HepG2 (cell line): ENCODE data around the gene RABEPK. TPM values are rescaled to one million over a fixed set of nuclear protein-coding genes. Genes with fewer than 3 reads are reported as not detected.

Source experiments
- ATAC-seq: fragments of 200-7000 bp; cut with Tn5 transposase; 3 replicates; pipeline ENCODE4 v1.9.1; 2020; ENCODE audit warnings: mild to moderate bottlenecking, moderate library complexity
- BruUV-seq: library from RNA; stranded (reverse); fragments of 400-500 nt; replicated peaks from 2 replicates; lab custom pipeline; 2021; lab: Mats Ljungman, UMichigan
- CTCF ChIA-PET: fragments of 300-600 bp; formaldehyde crosslinking; extraction: SDS; loops from one replicate; lab custom pipeline; 2021; ENCODE audit warnings: low total read pairs, inconsistent platforms, low intra/inter-chr PET ratio; lab: Yijun Ruan, JAX
- POLR2A ChIA-PET: fragments of 350-600 bp; sonication (Branson Sonifier 250); formaldehyde crosslinking; loops from one replicate; lab custom pipeline; 2020; ENCODE audit warnings: antibody characterized with exemption, inconsistent platforms; lab: Yijun Ruan, JAX
- DNase-seq: peaks from one replicate; pipeline ENCODE4 v3.0.0-alpha.2; 2015; ENCODE audit warnings: low spot score
- FAIRE-seq: peaks from 3 replicates; lab custom pipeline; 2011; peaks lifted over from hg19 to GRCh38; lab: Jason Lieb, UNC
- H2AFZ ChIP-seq: one replicate; pipeline ENCODE4 v1.6.1; 2011; ENCODE audit warnings: low read length, inconsistent platforms
- H3K27ac ChIP-seq: fragments of 300-600 bp; 3 replicates; pipeline ENCODE4 v1.8.0; 2011; ENCODE audit warnings: mixed run types, mild to moderate bottlenecking, mixed read lengths, low read length, inconsistent platforms; ENCODE audit not compliant: insufficient read depth; ENCODE audit errors: extremely low read length
- H3K27me3 ChIP-seq, 2 experiments: fragments of 200-600 bp in 1 of 2; 2 replicates in 1 of 2; 3 replicates in 1 of 2; pipeline versions ENCODE4 v1.6.0 to v1.8.0; 2011; ENCODE audit warnings: low read length in 2 of 2, mild to moderate bottlenecking in 2 of 2, moderate library complexity in 2 of 2, inconsistent platforms in 1 of 2; ENCODE audit not compliant: insufficient read depth in 2 of 2, control insufficient read depth in 1 of 2
- H3K36me3 ChIP-seq, 2 experiments: fragments of 200-600 bp in 1 of 2; replicated peaks in 1 of 2; 2 replicates in 1 of 2; 3 replicates in 1 of 2; pipeline versions ENCODE4 v1.5.1 to v1.8.0; 2011; ENCODE audit warnings: low read length in 2 of 2, inconsistent platforms in 1 of 2; ENCODE audit not compliant: insufficient read depth in 2 of 2, control insufficient read depth in 1 of 2
- H3K4me1 ChIP-seq: 2 replicates; pipeline ENCODE4 v1.5.1; 2012; ENCODE audit warnings: low read length, inconsistent platforms; ENCODE audit not compliant: insufficient read depth
- H3K4me2 ChIP-seq: 2 replicates; pipeline ENCODE4 v1.6.0; 2011; ENCODE audit warnings: low read depth, low read length, inconsistent platforms
- H3K4me3 ChIP-seq, 3 experiments: fragments of 200-600 bp in 1 of 3; sonication (generic), shearing (Covaris generic) in 1 of 3; replicated peaks in 1 of 3; 2 replicates each; pipeline ENCODE4 v1.5.1; 2011 to 2016; ENCODE audit warnings: low read length in 3 of 3, inconsistent platforms in 2 of 3, low read depth in 2 of 3, mild to moderate bottlenecking in 2 of 3, control low read depth in 1 of 3, mixed read lengths in 1 of 3; ENCODE audit not compliant: insufficient read depth in 1 of 3
- H3K79me2 ChIP-seq: one replicate; pipeline ENCODE4 v1.6.1; 2011; ENCODE audit warnings: low read length, inconsistent platforms; ENCODE audit not compliant: insufficient read depth
- H3K9ac ChIP-seq: 2 replicates; pipeline ENCODE4 v1.6.0; 2011; ENCODE audit warnings: mild to moderate bottlenecking, low read depth, low read length, inconsistent platforms; ENCODE audit not compliant: insufficient read depth
- H3K9me3 ChIP-seq: 2 replicates; pipeline ENCODE4 v1.5.1; 2012; ENCODE audit warnings: mild to moderate bottlenecking, low read length
- H4K20me1 ChIP-seq: 2 replicates; pipeline ENCODE4 v1.6.0; 2011; ENCODE audit warnings: inconsistent platforms, mild to moderate bottlenecking, low read length, moderate library complexity; ENCODE audit not compliant: insufficient read depth
- ATF4 ChIP-seq, 2 experiments: fragments of 450-650 bp in 1 of 2; sonication (generic) in 1 of 2; formaldehyde crosslinking; IDR thresholded peaks; 2 replicates each; pipeline versions ENCODE4 v1.5.0 to v1.8.0; 2020 to 2022; ENCODE audit warnings: mild to moderate bottlenecking in 1 of 2, missing genetic modification reagents in 1 of 2
- BHLHE40 ChIP-seq: IDR thresholded peaks from 2 replicates; pipeline ENCODE4 v1.6.1; 2011; ENCODE audit warnings: low read length, improper control_type of control experiment
- GATAD1 ChIP-seq: IDR thresholded peaks from 2 replicates; pipeline ENCODE4 v1.6.1; 2016; ENCODE audit warnings: missing genetic modification reagents, missing compliant biosample characterization
- HES4 ChIP-seq: sonication (generic); formaldehyde crosslinking; IDR thresholded peaks from 2 replicates; pipeline ENCODE4 v1.9.0; 2021; ENCODE audit warnings: mild to moderate bottlenecking, missing genetic modification reagents, borderline replicate concordance
- HMGA1 ChIP-seq: sonication (generic); formaldehyde crosslinking; conservative IDR thresholded peaks from 2 replicates; pipeline ENCODE4 v1.4.0; 2020; ENCODE audit warnings: missing genetic modification reagents
- IRF9 ChIP-seq: sonication (generic); formaldehyde crosslinking; IDR thresholded peaks from 2 replicates; pipeline ENCODE4 v1.8.0; 2022; ENCODE audit warnings: missing genetic modification reagents, mild to moderate bottlenecking, borderline replicate concordance
- JARID2 ChIP-seq: sonication (generic); formaldehyde crosslinking; IDR thresholded peaks from 2 replicates; pipeline ENCODE4 v1.8.1; 2023; ENCODE audit warnings: missing genetic modification reagents, inconsistent platforms; ENCODE audit not compliant: insufficient replicate concordance
- KDM6A ChIP-seq: IDR thresholded peaks from 2 replicates; pipeline ENCODE4 v1.6.1; 2016; ENCODE audit warnings: low read depth
- KLF12 ChIP-seq: sonication (generic); formaldehyde crosslinking; IDR thresholded peaks from 2 replicates; pipeline ENCODE4 v1.4.0; 2020; ENCODE audit warnings: missing genetic modification reagents, borderline replicate concordance
- KLF9 ChIP-seq: IDR thresholded peaks from 2 replicates; pipeline ENCODE4 v1.6.1; 2016; ENCODE audit warnings: low read depth
- MATR3 ChIP-seq: sonication (generic); formaldehyde crosslinking; IDR thresholded peaks from 2 replicates; pipeline ENCODE4 v1.4.0; 2020; ENCODE audit warnings: missing genetic modification reagents
- NONO ChIP-seq, 2 experiments: fragments of 450-650 bp in 1 of 2; sonication (generic) in 1 of 2; formaldehyde crosslinking in 1 of 2; IDR thresholded peaks in 1 of 2; conservative IDR thresholded peaks in 1 of 2; 2 replicates each; pipeline versions ENCODE4 v1.6.1 to v1.8.0; 2017 to 2022; ENCODE audit warnings: mild to moderate bottlenecking in 1 of 2, missing genetic modification reagents in 1 of 2, moderate library complexity in 1 of 2
- ZNF12 ChIP-seq: sonication (generic); formaldehyde crosslinking; IDR thresholded peaks from 2 replicates; pipeline ENCODE4 v1.5.0; 2020; ENCODE audit warnings: missing genetic modification reagents
- ZNF143 ChIP-seq: sonication (generic); formaldehyde crosslinking; IDR thresholded peaks from 2 replicates; pipeline ENCODE4 v1.4.0; 2020; ENCODE audit warnings: missing genetic modification reagents
- ZNF572 ChIP-seq: sonication (generic); formaldehyde crosslinking; IDR thresholded peaks from 2 replicates; pipeline ENCODE4 v1.5.1; 2020; ENCODE audit warnings: mild to moderate bottlenecking, missing genetic modification reagents
- ZNF614 ChIP-seq: IDR thresholded peaks from 2 replicates; pipeline ENCODE4 v1.6.1; 2018; ENCODE audit warnings: missing biosample characterization, missing genetic modification reagents, inconsistent platforms, borderline replicate concordance
- ZNF781 ChIP-seq: sonication (generic); formaldehyde crosslinking; IDR thresholded peaks from 2 replicates; pipeline ENCODE4 v1.5.1; 2020; ENCODE audit warnings: borderline replicate concordance, mild to moderate bottlenecking, missing genetic modification reagents; ENCODE audit errors: not compliant biosample characterization
- ZNF792 ChIP-seq: IDR thresholded peaks from 2 replicates; pipeline ENCODE4 v1.6.1; 2016
- WGBS: methylation state at CpG from one replicate; pipeline ENCODE4 v1.1.6; 2017; ENCODE audit warnings: low lambda C conversion rate; 5-methylcytosine and 5-hydroxymethylcytosine counted together
- in situ Hi-C: cut with HindIII; loops from 2 replicates; pipeline ENCODE4 v1.10.0; 2017; ENCODE audit warnings: low pct_unique_long_range_greater_than_20kb; ENCODE audit not compliant: extremely low pct_ligation_motif_present
- intact Hi-C: fragments of 100-400 bp; cut with micrococcal nuclease; formaldehyde crosslinking; loops from one replicate; pipeline ENCODE4 v1.10.0; 2022; ENCODE audit not compliant: unreplicated experiment
- polyA plus RNA-seq, 8 experiments: library from polyadenylated mRNA; depleted of rRNA in 3 of 8; stranded (reverse) in 7 of 8; unstranded in 1 of 8; fragments of >200 nt; fragmentation: Illumina TruSeq in 4 of 8; extraction: Trizol in 4 of 8; gene quantifications; 2 replicates each; pipeline versions ENCODE4 v1.2.1 to v1.2.3, GENCODE V29; 2011 to 2016; ENCODE audit warnings: low read depth in 4 of 8, missing spikeins in 1 of 8, mixed read lengths in 1 of 8; ENCODE audit not compliant: insufficient read depth in 1 of 8
- total RNA-seq, 5 experiments: library from RNA; depleted of rRNA; stranded (reverse); fragments of >200 nt; fragmentation: Illumina TruSeq; extraction: Trizol; gene quantifications; 2 replicates each; pipeline ENCODE4 v1.2.3, GENCODE V29; 2016; ENCODE audit warnings: low read depth in 1 of 5

RABEPK gene
- total and polyA plus RNA-seq, 2 of the 13 experiments (the other 11 are each of a cell fraction or from before 2014, with no cell fraction given), result 75.5 to 90.0 TPM

- DNase-seq, result no peak
- ATAC-seq, result no peak
- Histone ChIP-seq H3K79me2 (peaks cover 75% of the 10 kb centered on the region), H3K36me3 (peaks cover 0 to 8% of the 10 kb centered on the region in 2 experiments; a peak in 2 of 5 replicates), H3K9me3 (no peaks in the 10 kb centered on the region), H3K27me3 (no peaks in the 10 kb centered on the region), H2AFZ (no peak overlapping the region), H3K4me2 (no peak overlapping the region), H3K9ac (no peak overlapping the region), H3K4me3 (no peak overlapping the region), H4K20me1 (no peaks in the 10 kb centered on the region), H3K4me1 (peaks cover 65% of the 10 kb centered on the region), H3K27ac (peak overlapping the region; percentile 47)
- BruUV-seq, result no TSS peak
- TF ChIP-seq ZNF781 (CRISPR knock-in tag), result no peak
- no peak for TF ChIP-seq IRF9 (CRISPR knock-in tag)
- intact Hi-C loops (no loop called here), in situ Hi-C loops (no loop called here)
- POLR2A ChIA-PET, result no interaction called here
- WGBS, result 94% methylated on average over 5 of the region's 5 CpGs
- FAIRE-seq, result no peak
- CTCF ChIA-PET, result no interaction called here
These were observed 70.7 kb downstream of the RABEPK start for GRCh38 chr9:125271081-125271480.

- peak overlapping the region; percentile 49 for H3K4me2 ChIP-seq
- TF ChIP-seq KDM6A, result peak; percentile 88
- TF ChIP-seq ZNF614 (CRISPR knock-in tag), result 0 out of 2 replicates have a peak, but pooled peaks have one; percentile 30
- 0 out of 2 replicates have a peak, but pooled peaks have one; percentile 33 for TF ChIP-seq KLF9 (CRISPR knock-in tag)
- TF ChIP-seq ZNF143 (CRISPR knock-in tag), result no peak
- peak in 1 of 2 experiments; percentile 81; a peak in 2 of 4 replicates for TF ChIP-seq ATF4 (CRISPR knock-in tag; IDR thresholded peaks at IDR 0.05)
- no peak for TF ChIP-seq NONO (IDR thresholded peaks at IDR 0.05)
- TF ChIP-seq NONO (CRISPR knock-in tag; conservative IDR thresholded peaks at IDR 0.05), result peak; percentile 28; the same call in 1 of the 2 replicates
- no peak for TF ChIP-seq JARID2 (CRISPR knock-in tag)
- TF ChIP-seq GATAD1 (CRISPR knock-in tag), result no peak
- no peak for TF ChIP-seq ZNF12
- no peak for TF ChIP-seq HMGA1 (CRISPR knock-in tag)
- TF ChIP-seq KLF12 (CRISPR knock-in tag), result no peak
- TF ChIP-seq MATR3 (CRISPR knock-in tag), result no peak
- TF ChIP-seq ZNF572 (CRISPR knock-in tag), result no peak
- TF ChIP-seq ZNF792, result 0 out of 2 replicates have a peak, but pooled peaks have one; percentile 26
- TF ChIP-seq BHLHE40, result no peak
- no peak for TF ChIP-seq HES4
These were observed 72.4 kb downstream of the RABEPK start for GRCh38 chr9:125272697-125273096.

More at GRCh38 chr9:125272697-125273096, 72.4 kb downstream of the RABEPK start:
- ATAC-seq (peak; percentile 89), FAIRE-seq (peak; percentile 88), DNase-seq (peak; percentile 90)
- under 1% methylated on average over 3 of the region's 3 CpGs for WGBS
- no peaks in the 10 kb centered on the region; the same call in 1 of the 2 replicates for H4K20me1 ChIP-seq
- H3K79me2 ChIP-seq, result peaks cover 76% of the 10 kb centered on the region
- H3K27ac ChIP-seq, result peak overlapping the region; percentile 81
- intact Hi-C loops, result loop anchor here (1.0 kb wide), 1 partner anchor 25 kb away; no protein-coding TSS in a partner anchor
- H3K36me3 ChIP-seq, result no peaks in the 10 kb centered on the region; a peak in 1 of 5 replicates
- no peaks in the 10 kb centered on the region for H3K27me3 ChIP-seq
- H2AFZ ChIP-seq, result no peak overlapping the region
- no peaks in the 10 kb centered on the region for H3K9me3 ChIP-seq
- in situ Hi-C loops, result no loop called here
- peak overlapping the region in 2 of 3 experiments; percentile 11 to 40; a peak in 2 of 6 replicates for H3K4me3 ChIP-seq
- ChIA-PET CTCF (no interaction called here), POLR2A (interaction anchor here (0.6 to 1.6 kb wide), 5 partner anchors 11 to 73 kb away, joined by 3 to 25 read pairs (median 6); partner anchors contain the start of genes GAPVD1, HSPA5 and RABEPK)
- peaks cover 76% of the 10 kb centered on the region for H3K4me1 ChIP-seq
- BruUV-seq, result TSS peak; percentile 20
- 0 out of 2 replicates have a peak overlapping the region, but pooled peaks have one; percentile 13 for H3K9ac ChIP-seq
